WTC11 (cell line): ENCODE data around the gene TRIM46. TPM values are rescaled to one million over a fixed set of nuclear protein-coding genes. Genes with fewer than 3 reads are reported as not detected.

ENCODE experiments used
- ATAC-seq: fragments of 200-7000 bp; cut with Tn5 transposase; 2 replicates; pipeline ENCODE4 v1.10.0; 2021; ENCODE audit warnings: mild to moderate bottlenecking, moderate library complexity
- CTCF ChIA-PET: fragments of 300-600 bp; sonication (Branson Sonifier 250); formaldehyde crosslinking; loops from one replicate; lab custom pipeline; 2021; ENCODE audit warnings: antibody characterized with exemption; lab: Charles Lee
- POLR2A ChIA-PET: fragments of 350-600 bp; sonication (Branson Sonifier 250); formaldehyde crosslinking; loops from one replicate; lab custom pipeline; 2021; ENCODE audit warnings: antibody characterized with exemption; lab: Charles Lee
- DNase-seq: peaks from one replicate; pipeline ENCODE4 v3.0.0; 2021; ENCODE audit warnings: low spot score
- H3K27ac Mint-ChIP-seq: 2 replicates; pipeline ENCODE4 v1.8.0; 2021; ENCODE audit warnings: mixed read lengths
- H3K27me3 Mint-ChIP-seq: 2 replicates; pipeline ENCODE4 v1.8.0; 2021; ENCODE audit warnings: low read depth, mild to moderate bottlenecking, moderate library complexity, mixed read lengths
- H3K36me3 Mint-ChIP-seq: 2 replicates; pipeline ENCODE4 v1.8.0; 2021; ENCODE audit warnings: mixed read lengths
- H3K4me1 Mint-ChIP-seq: 2 replicates; pipeline ENCODE4 v1.8.0; 2022; ENCODE audit warnings: mixed read lengths
- H3K4me3 Mint-ChIP-seq: 2 replicates; pipeline ENCODE4 v1.8.0; 2021; ENCODE audit warnings: mild to moderate bottlenecking, moderate library complexity, mixed read lengths
- H3K9me3 Mint-ChIP-seq: 2 replicates; pipeline ENCODE4 v1.8.0; 2021; ENCODE audit warnings: mixed read lengths
- AFF4 ChIP-seq: sonication (generic); formaldehyde crosslinking; IDR thresholded peaks from 2 replicates; pipeline ENCODE4 v1.8.1; 2023; ENCODE audit warnings: mild to moderate bottlenecking, missing genetic modification reagents, borderline replicate concordance
- ATF3 ChIP-seq: sonication (generic); formaldehyde crosslinking; conservative IDR thresholded peaks from 2 replicates; pipeline ENCODE4 v1.8.1; 2022; ENCODE audit warnings: mild to moderate bottlenecking, missing genetic modification reagents
- ATF6 ChIP-seq: sonication (generic); formaldehyde crosslinking; IDR thresholded peaks from 2 replicates; pipeline ENCODE4 v1.8.1; 2023; ENCODE audit warnings: mild to moderate bottlenecking, missing genetic modification reagents
- KAT7 ChIP-seq: sonication (generic); formaldehyde crosslinking; IDR thresholded peaks from 2 replicates; pipeline ENCODE4 v1.8.1; 2023; ENCODE audit warnings: missing genetic modification reagents, mild to moderate bottlenecking, borderline replicate concordance
- NFATC4 ChIP-seq: fragments of 250-450 bp; sonication (Bioruptor Pico); IDR thresholded peaks from 2 replicates; pipeline ENCODE4 v1.9.0; 2021; ENCODE audit warnings: mild to moderate bottlenecking
- NR2C2 ChIP-seq: sonication (generic); formaldehyde crosslinking; IDR thresholded peaks from 2 replicates; pipeline ENCODE4 v1.8.0; 2022; ENCODE audit warnings: mild to moderate bottlenecking, missing genetic modification reagents
- PRDM15 ChIP-seq: sonication (generic); formaldehyde crosslinking; IDR thresholded peaks from 2 replicates; pipeline ENCODE4 v1.8.0; 2022; ENCODE audit warnings: missing genetic modification reagents
- PREB ChIP-seq: sonication (generic); formaldehyde crosslinking; IDR thresholded peaks from 2 replicates; pipeline ENCODE4 v1.8.1; 2022; ENCODE audit warnings: mild to moderate bottlenecking, missing genetic modification reagents, moderate library complexity, borderline replicate concordance
- SOX15 ChIP-seq: fragments of 250-450 bp; sonication (Bioruptor Pico); IDR thresholded peaks from 2 replicates; pipeline ENCODE4 v1.9.0; 2021; ENCODE audit warnings: mild to moderate bottlenecking
- SP1 ChIP-seq: sonication (generic); formaldehyde crosslinking; conservative IDR thresholded peaks from 2 replicates; pipeline ENCODE4 v1.8.1; 2022; ENCODE audit warnings: missing genetic modification reagents
- STAT6 ChIP-seq: sonication (generic); formaldehyde crosslinking; conservative IDR thresholded peaks from 2 replicates; pipeline ENCODE4 v1.8.1; 2023; ENCODE audit warnings: mild to moderate bottlenecking, low read depth, missing genetic modification reagents, moderate library complexity
- ZNF219 ChIP-seq: sonication (generic); formaldehyde crosslinking; IDR thresholded peaks from 2 replicates; pipeline ENCODE4 v1.8.0; 2023; ENCODE audit warnings: missing genetic modification reagents, mild to moderate bottlenecking, borderline replicate concordance
- ZNF232 ChIP-seq: sonication (generic); formaldehyde crosslinking; IDR thresholded peaks from 2 replicates; pipeline ENCODE4 v1.8.0; 2022; ENCODE audit warnings: mild to moderate bottlenecking, missing genetic modification reagents
- ZNF512 ChIP-seq: sonication (generic); formaldehyde crosslinking; IDR thresholded peaks from 2 replicates; pipeline ENCODE4 v1.8.1; 2022; ENCODE audit warnings: missing genetic modification reagents, borderline replicate concordance
- ZSCAN18 ChIP-seq: fragments of 250-450 bp; sonication (Bioruptor Pico); IDR thresholded peaks from 2 replicates; pipeline ENCODE4 v2.1.2; 2022; ENCODE audit warnings: mild to moderate bottlenecking, moderate library complexity
- total RNA-seq: library from RNA; stranded (reverse); gene quantifications from 3 replicates; pipeline ENCODE4 v1.2.3, GENCODE V29; 2021

TRIM46 gene
- total RNA-seq, 1 experiment from 2014 or later = 22.1 TPM

GRCh38 chr1:155181371-155182051 lies 7.9 kb downstream of the TRIM46 start (continued):
- TF ChIP-seq ZSCAN18 (CRISPR knock-in tag) = no peak
- TF ChIP-seq, all 79 proteins: peak for 0

- TF ChIP-seq SP1 (CRISPR knock-in tag) = no peak
- no peak for TF ChIP-seq KAT7
- no peak for TF ChIP-seq STAT6 (CRISPR knock-in tag)
- TF ChIP-seq ZNF219 (CRISPR knock-in tag) = no peak
- no peak for TF ChIP-seq ATF6 (CRISPR knock-in tag)
- TF ChIP-seq ATF3 (CRISPR knock-in tag) = no peak
- TF ChIP-seq AFF4 (CRISPR knock-in tag) = no peak
- no peak for TF ChIP-seq NR2C2 (CRISPR knock-in tag)
- TF ChIP-seq PREB = no peak
- no peak for TF ChIP-seq NFATC4 (CRISPR knock-in tag)
- no peak for TF ChIP-seq PRDM15 (CRISPR knock-in tag)
- TF ChIP-seq SOX15 (CRISPR knock-in tag) = no peak
- TF ChIP-seq ZNF232 (CRISPR knock-in tag) = no peak
- no peak for TF ChIP-seq ZNF512
- Mint-ChIP-seq H3K9me3 (no peaks in the 10 kb centered on the region), H3K36me3 (peaks cover 33% of the 10 kb centered on the region), H3K4me3 (no peak overlapping the region), H3K27ac (no peak overlapping the region), H3K4me1 (peaks cover 18% of the 10 kb centered on the region), H3K27me3 (no peaks in the 10 kb centered on the region)
- no peak for DNase-seq
- ChIA-PET POLR2A (no interaction called here), CTCF (interaction anchor here (1.0 to 2.6 kb wide), 2 partner anchors 9 to 12 kb away, joined by 6 to 12 read pairs; partner anchors contain the start of gene KRTCAP2)
- ATAC-seq = no peak
Observed at GRCh38 chr1:155182052-155182550, 8.5 kb downstream of the TRIM46 start.
